Uterus (tissue), 2 donors: ENCODE data around the gene SPP1.

Experiments
- POLR2A ChIP-seq, 2 donors: fragments of 450-650 bp; IDR thresholded peaks; one replicate each; pipeline ENCODE4 v1.6.1; 2016; ENCODE audit warnings: antibody characterized with exemption in 2 of 2, mild to moderate bottlenecking in 1 of 2, moderate library complexity in 1 of 2
- TF ChIP-seq, protein P1 (sequence below), 4 experiments: fragments of 200-600 bp in 2 of 4; fragments of 450-650 bp in 2 of 4; sonication (generic) in 2 of 4; IDR thresholded peaks; one replicate each; pipeline ENCODE4 v1.5.1; 2016 to 2019; ENCODE audit warnings: antibody characterized with exemption in 4 of 4, mild to moderate bottlenecking in 2 of 4, moderate library complexity in 1 of 4

DNA sequence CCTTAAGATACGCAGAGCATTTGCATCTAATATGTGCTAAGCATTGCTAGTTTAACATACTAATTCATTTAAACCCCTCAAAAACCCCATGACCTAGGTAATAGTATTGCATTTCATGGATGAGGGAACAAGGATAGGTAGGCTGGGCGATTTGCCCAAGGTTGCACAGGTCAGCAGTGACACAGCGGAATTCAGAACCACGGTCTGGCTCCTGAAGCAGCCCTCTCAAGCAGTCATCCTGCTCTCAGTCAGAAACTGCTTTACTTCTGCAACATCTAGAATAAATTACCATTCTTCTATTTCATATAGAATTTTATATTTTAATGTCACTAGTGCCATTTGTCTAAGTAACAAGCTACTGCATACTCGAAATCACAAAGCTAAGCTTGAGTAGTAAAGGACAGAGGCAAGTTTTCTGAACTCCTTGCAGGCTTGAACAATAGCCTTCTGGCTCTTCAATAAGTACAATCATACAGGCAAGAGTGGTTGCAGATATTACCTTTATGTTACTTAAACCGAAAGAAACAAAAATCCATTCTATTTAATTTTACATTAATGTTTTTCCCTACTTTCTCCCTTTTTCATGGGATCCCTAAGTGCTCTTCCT is 555 bp upstream of the SPP1 start:
- TF ChIP-seq, protein P1, sequence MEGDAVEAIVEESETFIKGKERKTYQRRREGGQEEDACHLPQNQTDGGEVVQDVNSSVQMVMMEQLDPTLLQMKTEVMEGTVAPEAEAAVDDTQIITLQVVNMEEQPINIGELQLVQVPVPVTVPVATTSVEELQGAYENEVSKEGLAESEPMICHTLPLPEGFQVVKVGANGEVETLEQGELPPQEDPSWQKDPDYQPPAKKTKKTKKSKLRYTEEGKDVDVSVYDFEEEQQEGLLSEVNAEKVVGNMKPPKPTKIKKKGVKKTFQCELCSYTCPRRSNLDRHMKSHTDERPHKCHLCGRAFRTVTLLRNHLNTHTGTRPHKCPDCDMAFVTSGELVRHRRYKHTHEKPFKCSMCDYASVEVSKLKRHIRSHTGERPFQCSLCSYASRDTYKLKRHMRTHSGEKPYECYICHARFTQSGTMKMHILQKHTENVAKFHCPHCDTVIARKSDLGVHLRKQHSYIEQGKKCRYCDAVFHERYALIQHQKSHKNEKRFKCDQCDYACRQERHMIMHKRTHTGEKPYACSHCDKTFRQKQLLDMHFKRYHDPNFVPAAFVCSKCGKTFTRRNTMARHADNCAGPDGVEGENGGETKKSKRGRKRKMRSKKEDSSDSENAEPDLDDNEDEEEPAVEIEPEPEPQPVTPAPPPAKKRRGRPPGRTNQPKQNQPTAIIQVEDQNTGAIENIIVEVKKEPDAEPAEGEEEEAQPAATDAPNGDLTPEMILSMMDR (IDR thresholded peaks at IDR 0.05), result no peak
- TF ChIP-seq POLR2A (IDR thresholded peaks at IDR 0.05), result no peak
